ENCODE data around the gene NHLH1.

Gene NHLH1

DNA sequence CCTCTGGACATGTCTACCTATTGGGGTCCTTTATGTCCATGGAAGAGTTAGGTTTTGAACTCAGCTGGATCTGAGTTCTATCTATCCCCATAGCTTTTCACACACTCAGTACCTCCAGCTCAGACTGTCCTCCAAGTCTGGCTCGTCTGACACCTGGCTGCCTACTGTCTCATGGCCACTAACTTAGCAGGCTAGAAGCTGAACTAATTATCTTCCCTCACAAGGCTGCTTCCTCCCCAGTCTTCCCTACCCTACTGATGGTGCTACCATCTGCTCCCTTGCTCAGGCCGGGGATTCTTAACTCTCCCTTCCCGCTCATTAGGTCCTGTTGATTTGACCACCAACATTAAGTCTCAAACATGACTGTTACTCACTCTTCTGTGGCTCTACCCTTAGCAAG, 46.8 kb downstream of the NHLH1 start:
- DNase-seq = no peak

DNA sequence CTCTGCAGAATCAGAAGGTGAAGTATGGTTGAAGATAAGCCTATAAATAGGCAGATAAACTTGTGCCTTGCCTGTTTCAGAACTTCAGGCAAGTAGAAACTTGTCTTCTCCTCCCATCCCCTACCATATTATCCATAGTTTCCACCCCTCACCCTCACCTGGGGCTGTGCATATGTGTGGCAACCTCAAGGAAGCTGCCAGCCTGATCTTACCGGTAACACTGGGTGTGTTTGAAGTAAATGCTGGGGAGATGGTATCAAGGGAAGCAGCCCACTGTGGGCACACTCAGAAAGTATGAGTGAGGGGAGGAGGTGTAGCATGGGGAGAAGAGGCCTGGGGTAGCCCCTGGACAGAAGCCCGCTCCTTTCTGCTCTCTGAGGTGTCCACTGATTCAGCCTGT, 48.0 kb downstream of the NHLH1 start:
- DNase-seq = no peak

DNA sequence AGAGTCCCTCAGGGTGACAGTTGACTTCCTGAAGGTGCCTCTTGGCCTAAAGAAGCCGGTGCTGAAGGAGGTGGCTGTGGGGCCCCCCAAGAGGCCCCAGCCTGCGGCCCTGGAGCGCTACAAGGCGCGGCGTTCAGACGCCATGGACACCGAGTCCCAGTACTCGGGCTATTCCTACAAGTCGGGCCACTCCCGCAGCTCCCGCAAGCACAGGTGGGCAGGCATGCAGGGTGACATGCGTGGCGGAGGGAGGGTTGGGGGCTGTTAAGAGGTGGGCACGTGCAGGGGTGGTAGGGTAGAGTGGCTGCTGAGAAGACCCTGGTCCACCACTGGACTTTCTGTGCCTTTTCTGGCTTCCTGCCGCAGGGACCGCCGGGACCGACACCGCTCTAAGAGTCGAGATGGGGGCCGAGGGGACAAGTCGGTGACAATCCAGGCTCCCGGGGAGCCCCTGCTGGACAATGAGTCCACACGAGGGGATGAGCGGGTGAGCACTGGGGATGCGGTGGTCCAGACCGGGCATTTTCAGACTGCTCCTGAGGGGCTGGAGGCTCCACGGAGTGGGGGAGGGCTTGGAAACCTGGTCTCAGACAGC, 48.9 kb downstream of the NHLH1 start:
- DNase-seq = no peak

DNA sequence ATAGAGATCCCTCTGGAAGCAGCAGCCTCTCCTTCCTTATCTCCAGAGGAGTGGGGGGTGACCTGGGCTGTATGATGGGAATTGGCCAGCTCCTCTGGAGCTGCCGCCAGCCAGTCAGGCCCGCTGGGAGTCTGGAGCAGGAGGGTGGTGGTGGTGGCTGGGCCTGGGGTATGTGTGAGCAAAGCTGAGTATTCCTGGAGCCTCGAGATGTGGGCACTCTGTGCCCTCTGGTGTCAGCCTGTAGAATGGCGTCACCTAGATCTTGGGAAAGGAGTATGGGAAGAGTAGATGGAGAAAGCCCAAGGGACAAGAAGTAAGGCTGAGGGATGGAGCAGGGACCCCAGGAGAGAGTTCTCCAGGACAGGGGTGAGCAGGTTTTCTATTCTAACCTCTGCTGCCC, 49.5 kb downstream of the NHLH1 start:
- DNase-seq = no peak

DNA sequence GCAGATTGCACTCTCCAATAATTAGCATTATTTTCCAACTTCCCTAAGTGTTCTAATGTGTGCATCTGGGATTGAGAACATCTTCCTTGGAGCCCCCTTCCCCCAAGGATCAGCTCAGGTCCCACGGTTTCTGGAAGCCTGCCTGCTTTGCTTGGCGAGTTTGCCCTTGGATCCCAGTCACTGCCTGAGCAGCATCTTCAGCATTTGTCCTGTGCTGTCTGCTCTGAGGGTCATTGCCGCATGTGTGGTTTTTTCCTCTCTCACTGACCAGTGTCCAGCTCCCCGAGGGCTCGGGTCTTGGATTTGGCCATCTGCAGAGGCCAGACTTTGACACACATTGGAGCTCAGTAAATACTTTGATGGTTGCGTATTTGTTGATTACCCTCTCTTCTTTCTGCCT, 51.6 kb downstream of the NHLH1 start:
- DNase-seq = no peak

DNA sequence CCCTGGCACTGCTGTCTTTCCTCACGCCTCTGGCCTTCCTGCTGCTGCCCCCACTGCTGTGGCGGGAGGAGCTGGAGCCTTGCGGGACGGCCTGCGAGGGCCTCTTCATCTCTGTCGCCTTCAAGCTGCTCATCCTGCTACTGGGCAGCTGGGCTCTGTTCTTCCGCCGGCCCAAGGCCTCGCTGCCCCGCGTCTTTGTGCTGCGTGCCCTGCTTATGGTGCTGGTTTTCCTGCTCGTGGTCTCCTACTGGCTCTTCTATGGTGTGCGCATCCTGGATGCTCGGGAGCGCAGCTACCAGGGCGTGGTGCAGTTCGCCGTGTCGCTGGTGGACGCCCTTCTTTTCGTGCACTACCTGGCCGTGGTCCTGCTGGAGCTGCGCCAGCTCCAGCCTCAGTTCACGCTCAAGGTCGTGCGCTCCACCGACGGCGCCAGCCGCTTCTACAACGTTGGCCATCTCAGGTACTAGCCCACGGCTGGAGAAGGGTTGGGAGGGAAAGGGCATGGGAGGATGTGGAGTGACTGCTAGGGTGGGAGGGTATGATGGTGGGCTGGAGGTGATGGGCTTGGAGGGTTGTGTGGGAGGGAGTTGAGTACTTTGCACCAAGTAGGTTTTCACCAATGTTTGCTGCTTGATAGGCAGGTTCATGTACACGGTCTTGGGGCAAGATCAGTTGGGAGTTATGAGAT, 52.4 kb downstream of the NHLH1 start:
- no peak for DNase-seq

DNA sequence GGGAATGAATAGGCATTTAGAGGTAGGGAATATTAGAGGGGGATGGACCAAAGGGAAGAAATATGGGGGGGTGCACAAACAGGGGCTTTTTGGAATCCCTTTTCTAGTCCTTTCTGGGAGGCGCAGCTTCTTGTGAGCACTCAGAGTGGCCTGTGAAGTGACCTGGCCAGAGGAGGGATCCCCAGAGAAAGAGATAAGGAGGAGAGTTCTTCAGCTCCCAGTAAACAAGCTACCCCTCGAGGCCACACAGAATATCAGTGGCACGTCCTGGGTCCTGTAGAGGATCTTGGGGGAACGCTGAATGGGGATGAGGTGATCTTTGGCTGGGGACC, 52.9 kb downstream of the NHLH1 start:
- DNase-seq = no peak

DNA sequence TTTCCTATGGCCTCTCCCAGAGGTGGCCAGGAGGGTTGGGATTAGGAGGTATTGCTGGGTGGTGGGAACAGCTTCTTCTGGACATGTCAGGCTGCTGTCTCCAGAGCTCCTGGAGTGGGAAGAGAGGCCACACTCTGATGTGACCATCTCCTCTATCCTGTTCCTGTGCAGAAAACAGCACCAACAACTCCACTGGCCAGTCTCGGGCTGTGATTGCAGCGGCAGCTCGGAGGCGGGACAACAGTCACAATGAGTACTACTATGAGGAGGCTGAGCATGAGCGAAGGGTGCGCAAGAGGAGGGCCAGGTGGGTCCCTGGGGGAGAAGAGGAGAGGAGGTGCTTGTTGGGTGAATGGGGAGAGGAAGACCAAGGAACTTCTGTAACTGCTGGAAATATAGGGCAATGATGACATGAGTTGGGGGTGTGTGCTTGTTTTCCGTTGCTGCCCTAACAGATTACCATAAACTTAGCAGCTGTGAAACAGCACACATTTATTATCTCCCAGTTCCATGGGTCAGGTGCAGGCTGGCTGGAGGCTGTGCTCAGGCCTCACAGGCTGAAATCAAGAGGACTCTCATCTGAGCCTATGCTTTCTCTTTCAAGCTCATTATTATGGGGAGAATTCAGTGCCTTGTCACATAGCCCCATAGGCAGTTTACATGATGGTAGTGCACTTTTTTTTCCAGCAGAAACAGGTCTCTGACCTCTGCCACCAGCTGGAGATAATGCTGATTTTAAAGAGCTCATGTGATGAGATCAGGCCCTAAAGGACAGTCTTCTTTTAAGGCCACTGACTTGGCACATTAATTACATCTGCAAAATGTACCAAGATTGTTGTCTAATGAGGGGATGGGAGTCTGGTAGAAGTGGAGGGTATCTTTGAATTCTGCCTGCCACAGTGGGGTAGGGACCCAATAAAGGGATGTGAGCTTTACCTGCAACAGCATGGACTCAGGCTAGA, 54.3 kb downstream of the NHLH1 start:
- no peak for DNase-seq

DNA sequence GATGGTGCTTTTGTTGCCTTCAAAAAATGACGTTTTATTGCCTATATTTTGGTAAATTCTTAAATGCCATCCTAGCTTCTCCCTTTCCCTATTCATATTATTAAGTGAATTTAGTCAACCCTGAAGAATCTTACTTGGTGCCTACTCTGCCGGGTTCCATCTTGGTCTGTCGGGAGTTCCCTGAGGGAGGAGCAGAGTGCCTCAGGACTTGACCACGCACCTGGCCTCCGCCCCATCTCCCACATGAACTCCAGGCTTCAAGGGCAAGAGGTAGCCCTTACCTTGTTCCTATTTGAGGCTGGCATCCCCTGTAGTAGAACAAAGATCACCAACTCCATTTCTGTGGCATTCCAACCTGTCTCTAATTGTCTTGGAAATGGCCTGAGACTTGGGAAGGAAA, 55.0 kb downstream of the NHLH1 start:
- no peak for DNase-seq

All from effector CD8-positive, alpha-beta T cell (primary cell).